ENCODE results near the gene NFATC2IP. TPM values are rescaled to one million over a fixed set of nuclear protein-coding genes. Genes with fewer than 3 reads are reported as not detected.

Gene NFATC2IP
- total RNA-seq, 1 experiment from 2014 or later, result 58.2 TPM

GRCh38 chr16:28981517-28981916, 30.8 kb downstream of the NFATC2IP start:
- ChIA-PET POLR2A (no interaction called here), CTCF (interaction anchor here (0.6 kb wide), 1 partner anchor 62 kb away, joined by 3 read pairs; no protein-coding TSS in a partner anchor)
- peak in 1 of 2 experiments; percentile 31 for DNase-seq
- Histone ChIP-seq H3K27me3 (replicated peaks; ENCODE audit: control insufficient read depth, insufficient read depth, low read length) (no peaks in the 10 kb centered on the region), H3K4me3 (ENCODE audit: low read depth, low read length) (no peak overlapping the region), H3K36me3 (ENCODE audit: control insufficient read depth, insufficient read depth, low read length) (peaks cover 1% of the 10 kb centered on the region), H3K4me1 (no peaks in the 10 kb centered on the region), H3K9me3 (no peaks in the 10 kb centered on the region)
- Mint-ChIP-seq H3K9me3 (ENCODE audit: unreplicated experiment) (no peaks in the 10 kb centered on the region), H3K4me3 (ENCODE audit: unreplicated experiment) (no peak overlapping the region), H3K27ac (ENCODE audit: unreplicated experiment) (no peak overlapping the region), H3K4me1 (ENCODE audit: low read depth, unreplicated experiment) (peaks cover 7% of the 10 kb centered on the region), H3K36me3 (ENCODE audit: insufficient read depth, unreplicated experiment) (peaks cover 17% of the 10 kb centered on the region), H3K27me3 (ENCODE audit: insufficient read depth, unreplicated experiment) (no peaks in the 10 kb centered on the region)
- intact Hi-C loops (cut with micrococcal nuclease; ENCODE audit: unreplicated experiment), result no loop called here
- peak; percentile 35 to 66 for TF ChIP-seq CTCF (IDR thresholded peaks at IDR 0.05; ENCODE audit: insufficient read depth in 1 of 2, low read depth in 1 of 2, low read length in 1 of 2, severe bottlenecking in 1 of 2, unreplicated experiment in 1 of 2)
- BruUV-seq (replicated peaks), result no TSS peak

- Mint-ChIP-seq H3K4me3 (ENCODE audit: unreplicated experiment) (no peak overlapping the region), H3K9me3 (ENCODE audit: unreplicated experiment) (no peaks in the 10 kb centered on the region), H3K4me1 (ENCODE audit: low read depth, unreplicated experiment) (peaks cover 7% of the 10 kb centered on the region), H3K36me3 (ENCODE audit: insufficient read depth, unreplicated experiment) (peaks cover 17% of the 10 kb centered on the region), H3K27me3 (ENCODE audit: insufficient read depth, unreplicated experiment) (no peaks in the 10 kb centered on the region), H3K27ac (ENCODE audit: unreplicated experiment) (no peak overlapping the region)
- H3K27me3 ChIP-seq (replicated peaks; ENCODE audit: control insufficient read depth, insufficient read depth, low read length), result no peaks in the 10 kb centered on the region
- CTCF ChIA-PET, result no interaction called here
- H3K4me3 ChIP-seq (ENCODE audit: low read depth, low read length), result no peak overlapping the region
- DNase-seq, result no peak
- POLR2A ChIA-PET, result no interaction called here
- no peaks in the 10 kb centered on the region for H3K9me3 ChIP-seq
- no TSS peak for BruUV-seq (replicated peaks)
- no peak for TF ChIP-seq CTCF (IDR thresholded peaks at IDR 0.05; ENCODE audit: insufficient read depth in 1 of 2, low read depth in 1 of 2, low read length in 1 of 2, severe bottlenecking in 1 of 2, unreplicated experiment in 1 of 2)
- intact Hi-C loops (cut with micrococcal nuclease; ENCODE audit: unreplicated experiment), result no loop called here
- peaks cover 1% of the 10 kb centered on the region for H3K36me3 ChIP-seq (ENCODE audit: control insufficient read depth, insufficient read depth, low read length)
- no peaks in the 10 kb centered on the region for H3K4me1 ChIP-seq
Measured at GRCh38 chr16:28982418-28982817, 31.7 kb downstream of the NFATC2IP start.

GRCh38 chr16:28982949-28983348, 32.2 kb downstream of the NFATC2IP start:
- TF ChIP-seq CTCF (IDR thresholded peaks at IDR 0.05; ENCODE audit: insufficient read depth in 1 of 2, low read depth in 1 of 2, low read length in 1 of 2, severe bottlenecking in 1 of 2, unreplicated experiment in 1 of 2), result no peak
- Histone ChIP-seq H3K27me3 (replicated peaks; ENCODE audit: control insufficient read depth, insufficient read depth, low read length) (no peaks in the 10 kb centered on the region), H3K36me3 (ENCODE audit: control insufficient read depth, insufficient read depth, low read length) (peaks cover 1% of the 10 kb centered on the region), H3K4me1 (no peaks in the 10 kb centered on the region), H3K9me3 (no peaks in the 10 kb centered on the region), H3K4me3 (ENCODE audit: low read depth, low read length) (no peak overlapping the region)
- Mint-ChIP-seq H3K36me3 (ENCODE audit: insufficient read depth, unreplicated experiment) (peaks cover 17% of the 10 kb centered on the region), H3K4me3 (ENCODE audit: unreplicated experiment) (no peak overlapping the region), H3K27me3 (ENCODE audit: insufficient read depth, unreplicated experiment) (no peaks in the 10 kb centered on the region), H3K4me1 (ENCODE audit: low read depth, unreplicated experiment) (peaks cover 7% of the 10 kb centered on the region), H3K27ac (ENCODE audit: unreplicated experiment) (no peak overlapping the region), H3K9me3 (ENCODE audit: unreplicated experiment) (no peaks in the 10 kb centered on the region)
- no peak for DNase-seq
- POLR2A ChIA-PET, result no interaction called here
- no TSS peak for BruUV-seq (replicated peaks)
- intact Hi-C loops (cut with micrococcal nuclease; ENCODE audit: unreplicated experiment), result no loop called here
- CTCF ChIA-PET, result no interaction called here
